Mononuclear cell (primary cell): ENCODE data around the gene ZNF407. TPM values are rescaled to one million over a fixed set of nuclear protein-coding genes. Genes with fewer than 3 reads are reported as not detected.

ENCODE experiments used
- H3K27me3 ChIP-seq: 2 replicates; pipeline ENCODE4 v1.6.0; 2011; ENCODE audit warnings: low read length, control low read depth; ENCODE audit not compliant: insufficient read depth
- H3K4me1 ChIP-seq: 2 replicates; pipeline ENCODE4 v1.5.1; 2011; ENCODE audit warnings: mild to moderate bottlenecking, low read length, control low read depth; ENCODE audit not compliant: insufficient read depth
- H3K4me3 ChIP-seq: 2 replicates; pipeline ENCODE4 v1.5.1; 2011; ENCODE audit warnings: mild to moderate bottlenecking, low read length, moderate library complexity
- H3K9me3 ChIP-seq: 2 replicates; pipeline ENCODE4 v1.5.1; 2011; ENCODE audit warnings: low read depth, mild to moderate bottlenecking, control low read depth, low read length
- total RNA-seq: library from RNA; depleted of rRNA; stranded (reverse); fragments of >200 nt; gene quantifications from one replicate; pipeline ENCODE4 v1.2.3, GENCODE V29; 2012

The ZNF407 gene
- total RNA-seq, 1 donor, result 32.0 TPM

DNA sequence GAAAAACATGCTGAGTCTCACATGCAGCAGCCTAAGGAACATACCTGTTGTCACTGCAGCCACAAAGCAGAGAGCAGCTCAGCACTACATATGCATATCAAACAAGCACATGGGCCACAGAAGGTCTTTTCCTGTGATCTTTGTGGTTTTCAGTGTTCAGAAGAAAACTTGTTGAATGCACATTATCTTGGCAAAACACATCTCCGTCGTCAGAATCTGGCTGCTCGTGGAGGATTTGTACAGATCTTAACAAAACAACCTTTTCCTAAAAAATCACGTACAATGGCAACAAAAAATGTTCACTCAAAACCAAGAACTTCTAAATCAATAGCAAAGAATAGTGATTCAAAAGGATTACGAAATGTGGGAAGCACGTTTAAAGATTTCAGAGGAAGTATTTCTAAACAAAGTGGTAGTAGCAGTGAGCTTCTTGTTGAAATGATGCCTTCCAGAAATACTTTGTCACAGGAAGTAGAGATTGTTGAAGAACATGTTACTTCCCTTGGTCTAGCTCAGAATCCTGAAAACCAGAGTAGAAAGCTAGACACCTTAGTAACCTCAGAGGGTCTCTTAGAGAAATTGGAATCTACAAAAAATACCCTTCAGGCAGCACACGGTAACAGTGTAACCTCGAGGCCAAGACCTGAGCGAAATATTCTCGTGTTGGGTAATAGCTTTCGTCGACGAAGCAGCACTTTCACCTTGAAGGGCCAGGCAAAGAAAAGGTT, 34.1 kb downstream of the ZNF407 start:
- Histone ChIP-seq H3K4me3 (no peak overlapping the region), H3K9me3 (no peaks in the 10 kb centered on the region)

DNA sequence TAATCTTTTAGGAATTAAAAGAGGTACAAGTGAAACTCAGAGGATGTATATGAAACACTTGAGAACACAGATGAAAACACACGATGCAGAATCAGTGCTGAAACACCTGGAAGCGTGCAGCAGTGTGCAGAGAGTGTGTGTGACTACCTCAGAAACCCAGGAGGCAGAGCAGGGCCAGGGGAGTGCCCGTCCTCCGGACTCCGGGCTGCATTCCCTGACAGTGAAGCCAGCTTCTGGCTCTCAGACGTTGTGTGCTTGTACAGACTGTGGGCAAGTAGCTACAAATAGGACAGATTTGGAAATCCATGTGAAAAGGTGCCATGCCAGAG, 34.6 kb downstream of the ZNF407 start:
- H3K27me3 ChIP-seq, result no peaks in the 10 kb centered on the region
- peaks cover 29% of the 10 kb centered on the region for H3K4me1 ChIP-seq
- no peak overlapping the region for H3K4me3 ChIP-seq
- no peaks in the 10 kb centered on the region for H3K9me3 ChIP-seq

More for the DNA sequence above, 34.1 kb downstream of the ZNF407 start:
- Histone ChIP-seq H3K27me3 (no peaks in the 10 kb centered on the region), H3K4me1 (peaks cover 29% of the 10 kb centered on the region)

DNA sequence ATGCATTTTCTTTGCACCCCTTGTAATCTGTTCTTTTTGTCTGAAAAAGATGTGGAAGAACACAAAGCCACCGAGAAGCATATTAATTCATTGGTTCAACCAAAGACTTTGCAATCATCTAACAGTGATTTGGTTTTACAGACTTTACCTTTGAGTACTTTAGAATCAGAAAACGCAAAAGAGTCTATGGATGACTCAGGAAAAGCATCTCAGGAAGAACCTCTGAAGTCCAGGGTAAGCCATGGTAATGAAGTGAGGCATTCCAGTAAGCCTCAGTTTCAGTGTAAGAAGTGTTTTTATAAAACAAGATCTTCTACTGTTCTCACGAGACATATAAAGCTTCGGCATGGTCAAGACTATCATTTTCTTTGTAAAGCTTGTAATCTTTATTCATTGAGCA, 35.2 kb downstream of the ZNF407 start:
- no peaks in the 10 kb centered on the region for H3K27me3 ChIP-seq
- no peak overlapping the region for H3K4me3 ChIP-seq
- H3K9me3 ChIP-seq, result no peaks in the 10 kb centered on the region
- peaks cover 29% of the 10 kb centered on the region for H3K4me1 ChIP-seq

DNA sequence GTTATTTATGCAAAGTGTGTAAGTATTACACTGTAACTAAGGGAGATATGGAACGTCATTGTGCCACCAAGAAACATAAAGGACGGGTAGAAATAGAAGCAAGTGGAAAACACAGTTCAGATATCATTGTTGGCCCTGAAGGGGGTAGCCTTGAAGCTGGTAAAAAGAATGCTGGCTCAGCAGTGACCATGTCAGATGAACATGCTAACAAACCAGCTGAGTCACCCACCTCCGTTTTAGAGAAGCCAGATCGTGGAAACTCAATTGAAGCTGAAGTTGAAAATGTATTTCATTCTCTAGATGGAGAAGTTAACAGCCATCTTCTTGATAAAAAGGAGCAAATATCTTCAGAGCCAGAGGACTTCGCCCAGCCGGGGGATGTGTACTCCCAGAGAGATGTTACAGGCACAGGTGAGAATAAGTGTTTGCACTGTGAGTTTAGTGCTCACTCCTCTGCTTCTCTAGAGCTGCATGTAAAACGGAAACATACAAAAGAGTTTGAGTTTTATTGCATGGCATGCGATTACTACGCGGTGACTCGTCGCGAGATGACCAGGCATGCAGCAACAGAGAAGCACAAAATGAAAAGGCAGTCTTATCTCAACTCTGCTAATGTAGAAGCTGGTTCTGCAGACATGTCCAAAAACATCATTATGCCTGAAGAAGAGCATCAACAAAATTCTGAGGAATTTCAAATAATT, 36.1 kb downstream of the ZNF407 start:
- Histone ChIP-seq H3K27me3 (no peaks in the 10 kb centered on the region), H3K4me3 (no peak overlapping the region), H3K4me1 (peaks cover 29% of the 10 kb centered on the region), H3K9me3 (no peaks in the 10 kb centered on the region)

DNA sequence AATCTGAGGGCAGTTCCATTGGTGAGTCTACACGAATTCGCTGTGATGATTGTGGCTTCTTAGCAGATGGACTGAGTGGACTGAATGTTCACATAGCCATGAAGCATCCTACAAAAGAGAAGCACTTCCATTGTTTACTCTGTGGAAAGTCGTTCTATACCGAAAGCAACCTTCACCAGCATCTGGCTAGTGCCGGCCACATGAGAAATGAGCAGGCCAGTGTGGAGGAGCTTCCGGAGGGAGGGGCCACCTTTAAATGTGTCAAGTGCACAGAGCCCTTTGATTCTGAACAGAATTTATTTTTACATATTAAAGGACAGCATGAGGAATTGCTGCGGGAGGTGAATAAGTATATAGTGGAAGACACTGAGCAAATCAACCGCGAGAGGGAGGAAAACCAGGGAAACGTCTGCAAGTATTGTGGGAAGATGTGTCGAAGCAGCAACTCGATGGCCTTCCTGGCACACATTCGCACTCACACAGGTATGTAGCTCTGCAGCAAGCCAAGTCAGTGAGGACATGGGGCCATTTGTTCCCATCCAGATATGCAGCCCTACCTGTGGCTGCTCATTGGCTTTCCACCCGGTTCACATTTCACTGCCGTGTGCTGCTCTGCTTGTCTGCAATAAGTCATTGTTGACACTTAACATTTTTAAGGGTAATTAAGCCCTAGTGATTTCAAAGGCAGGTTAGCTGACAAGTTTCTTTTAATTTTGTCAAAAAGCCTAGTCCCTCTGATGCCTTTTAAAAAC, 37.7 kb downstream of the ZNF407 start:
- Histone ChIP-seq H3K9me3 (no peaks in the 10 kb centered on the region), H3K27me3 (no peaks in the 10 kb centered on the region)

DNA sequence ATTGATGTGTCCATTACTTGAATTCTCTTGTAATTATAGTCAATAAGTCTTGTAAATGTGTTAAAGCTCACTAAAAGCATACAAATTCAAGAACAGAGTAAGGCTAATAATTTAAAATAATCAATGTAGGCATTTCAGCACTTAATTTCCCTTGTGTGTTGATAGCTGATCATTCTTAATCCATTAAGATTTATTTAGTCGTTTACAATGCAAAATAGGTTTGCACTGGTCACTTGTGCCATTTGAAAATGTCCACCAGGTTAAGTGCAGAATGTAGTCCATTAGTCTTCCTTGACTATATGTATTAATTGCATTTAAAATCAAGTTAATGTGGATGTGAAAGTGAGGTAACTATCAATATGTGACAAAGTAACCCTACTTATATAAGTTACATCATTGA, 39.4 kb downstream of the ZNF407 start:
- Histone ChIP-seq H3K9me3 (no peaks in the 10 kb centered on the region), H3K4me3 (no peak overlapping the region), H3K27me3 (no peaks in the 10 kb centered on the region), H3K4me1 (peaks cover 15% of the 10 kb centered on the region)

More for the DNA sequence above, 37.7 kb downstream of the ZNF407 start:
- H3K4me1 ChIP-seq, result peaks cover 29% of the 10 kb centered on the region
- H3K4me3 ChIP-seq, result no peak overlapping the region

DNA sequence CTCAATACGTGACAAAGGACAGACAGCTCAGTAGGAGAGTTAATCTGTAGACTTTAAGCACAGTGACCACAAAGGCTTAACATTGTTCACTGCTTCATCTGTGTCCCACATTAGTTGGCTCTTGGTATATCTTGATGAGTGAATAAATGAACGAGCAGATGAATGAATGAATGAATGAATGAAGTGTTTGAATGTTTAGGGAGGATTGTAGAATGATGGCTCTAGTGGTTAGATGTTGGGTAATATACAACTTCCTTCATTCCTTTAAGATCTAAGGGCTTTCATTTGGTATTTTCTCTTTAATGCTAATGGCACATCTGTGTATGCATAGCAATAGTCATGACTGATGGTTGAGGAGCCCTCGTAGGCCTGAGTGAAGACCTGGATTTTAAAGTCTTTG, 40.5 kb downstream of the ZNF407 start:
- H3K4me1 ChIP-seq, result peaks cover 9% of the 10 kb centered on the region
- no peaks in the 10 kb centered on the region for H3K27me3 ChIP-seq
- H3K9me3 ChIP-seq, result no peaks in the 10 kb centered on the region
- no peak overlapping the region for H3K4me3 ChIP-seq

DNA sequence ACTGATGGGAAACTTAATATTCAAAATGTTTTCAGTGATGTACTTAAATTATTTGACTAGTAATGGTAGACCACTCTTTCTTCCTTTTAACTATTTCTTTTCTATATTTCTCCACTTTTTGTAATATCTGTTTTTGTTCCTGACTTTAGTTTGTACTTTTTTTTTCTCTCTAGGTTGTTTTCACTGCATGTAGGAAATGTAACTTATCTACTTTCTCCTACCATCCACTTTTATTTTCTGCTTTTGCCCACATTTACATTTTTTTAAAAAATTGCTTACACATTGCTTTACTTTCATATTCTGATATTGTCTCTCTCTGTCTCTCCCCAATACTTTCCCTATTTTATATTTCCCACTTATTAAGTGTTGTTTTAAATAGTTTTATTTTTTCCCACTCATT, 47.0 kb downstream of the ZNF407 start:
- Histone ChIP-seq H3K4me1 (no peaks in the 10 kb centered on the region), H3K9me3 (no peaks in the 10 kb centered on the region), H3K27me3 (no peaks in the 10 kb centered on the region), H3K4me3 (no peak overlapping the region)

DNA sequence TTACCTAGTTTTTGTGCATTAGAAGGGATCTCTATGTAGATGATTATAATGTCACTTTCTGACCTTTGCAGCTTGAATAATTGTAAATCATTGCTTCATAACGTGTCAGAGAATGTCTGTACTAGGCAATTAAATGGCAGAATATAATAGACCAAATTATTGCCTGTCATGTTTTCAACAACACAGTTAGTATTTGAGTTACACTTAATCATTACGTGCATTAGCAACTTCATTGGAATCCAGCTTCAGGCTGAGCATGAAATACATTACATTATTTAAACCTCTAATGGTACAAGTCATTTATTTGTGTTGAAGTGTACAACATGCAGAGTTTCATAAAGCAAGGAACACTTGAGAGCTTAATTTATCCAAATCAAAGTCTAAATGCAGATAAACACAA, 48.0 kb downstream of the ZNF407 start:
- Histone ChIP-seq H3K9me3 (no peaks in the 10 kb centered on the region), H3K4me1 (no peaks in the 10 kb centered on the region), H3K4me3 (no peak overlapping the region), H3K27me3 (no peaks in the 10 kb centered on the region)

DNA sequence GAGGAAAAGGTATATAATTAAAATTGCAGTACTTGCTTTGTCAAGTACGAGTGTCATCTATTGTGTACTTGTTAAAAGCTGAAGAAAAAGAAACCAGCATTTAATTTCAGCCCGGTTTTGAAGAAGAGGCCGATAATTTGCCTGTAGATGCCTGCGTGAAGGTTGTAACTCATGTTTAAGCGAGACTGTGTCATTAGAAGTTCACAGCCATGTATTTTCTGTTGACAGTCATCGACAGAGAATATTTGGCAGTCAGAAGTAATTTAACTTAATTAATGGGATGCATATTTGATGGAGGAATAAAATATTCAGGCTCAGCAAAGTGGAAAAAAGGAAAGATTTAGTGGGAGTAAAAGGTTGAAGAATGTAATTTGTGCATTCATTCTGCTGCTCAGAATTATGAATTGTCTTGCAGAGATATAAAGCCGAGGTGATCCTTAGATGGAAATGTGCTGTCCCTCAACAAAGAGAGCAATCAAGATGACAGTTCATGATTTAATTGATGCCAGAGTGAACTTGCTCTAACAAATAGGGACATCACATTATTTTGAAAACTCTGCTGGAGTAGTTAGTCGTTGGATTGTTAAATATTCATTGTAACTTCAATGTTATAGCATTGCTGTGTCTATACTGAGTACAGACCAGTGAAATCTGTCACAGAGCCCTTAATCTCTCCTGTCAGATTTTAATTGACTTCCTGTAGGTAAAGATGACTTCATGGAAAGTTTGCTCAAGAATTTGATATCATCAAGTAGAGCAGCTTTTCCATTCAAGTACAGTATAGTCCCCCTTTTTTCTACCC, 53.9 kb downstream of the ZNF407 start:
- no peak overlapping the region for H3K4me3 ChIP-seq
- H3K27me3 ChIP-seq, result no peaks in the 10 kb centered on the region
- no peaks in the 10 kb centered on the region for H3K9me3 ChIP-seq
- no peaks in the 10 kb centered on the region for H3K4me1 ChIP-seq

DNA sequence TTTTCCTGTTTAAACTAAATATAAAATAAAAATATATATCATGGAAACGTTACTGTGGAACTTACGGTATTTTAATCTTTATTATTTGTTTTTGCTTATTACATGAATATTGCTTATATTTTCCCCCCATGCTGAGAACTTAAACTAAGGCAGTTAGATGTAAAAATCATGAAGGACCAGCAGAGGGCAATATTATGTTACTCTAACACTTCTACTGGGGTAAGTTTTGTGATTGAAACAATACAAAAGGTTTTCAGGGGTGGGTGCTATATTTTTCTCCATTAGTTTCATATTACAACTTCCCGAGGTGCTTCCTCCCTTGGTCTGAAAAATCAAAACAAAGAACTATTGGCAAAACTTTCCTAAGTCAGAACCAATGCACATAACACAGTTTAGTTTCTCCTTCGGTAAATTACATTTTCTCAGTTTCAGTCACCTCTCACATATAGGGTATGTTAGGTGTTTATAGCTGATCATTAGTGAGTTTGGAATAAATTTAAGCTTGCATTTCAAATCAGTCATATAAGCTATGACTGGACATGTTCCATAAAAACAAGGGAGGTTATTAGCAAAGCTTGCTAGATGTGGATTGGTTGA, 54.8 kb downstream of the ZNF407 start:
- H3K9me3 ChIP-seq, result no peaks in the 10 kb centered on the region
- no peaks in the 10 kb centered on the region for H3K27me3 ChIP-seq
- H3K4me1 ChIP-seq, result no peaks in the 10 kb centered on the region
- H3K4me3 ChIP-seq, result no peak overlapping the region

DNA sequence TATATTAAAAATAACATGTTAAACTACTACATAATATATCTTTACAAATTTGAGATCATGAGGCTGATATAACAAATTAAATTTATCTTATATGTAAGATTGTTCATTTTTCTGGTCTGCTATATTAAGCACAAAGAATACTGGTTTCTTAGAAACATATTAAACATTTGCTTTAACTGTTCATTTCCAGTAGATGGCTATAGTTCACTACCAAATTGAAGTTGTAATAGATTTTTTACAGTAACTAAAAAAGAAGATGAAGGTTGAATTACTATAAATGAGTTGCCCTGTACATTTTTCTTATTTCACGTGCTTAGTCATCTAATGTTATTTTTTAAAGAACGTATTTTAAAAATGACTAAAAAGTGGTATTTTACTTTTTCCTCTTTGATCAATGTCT, 57.0 kb downstream of the ZNF407 start:
- no peaks in the 10 kb centered on the region for H3K9me3 ChIP-seq
- H3K4me1 ChIP-seq, result no peaks in the 10 kb centered on the region
- no peaks in the 10 kb centered on the region for H3K27me3 ChIP-seq
- no peak overlapping the region for H3K4me3 ChIP-seq

DNA sequence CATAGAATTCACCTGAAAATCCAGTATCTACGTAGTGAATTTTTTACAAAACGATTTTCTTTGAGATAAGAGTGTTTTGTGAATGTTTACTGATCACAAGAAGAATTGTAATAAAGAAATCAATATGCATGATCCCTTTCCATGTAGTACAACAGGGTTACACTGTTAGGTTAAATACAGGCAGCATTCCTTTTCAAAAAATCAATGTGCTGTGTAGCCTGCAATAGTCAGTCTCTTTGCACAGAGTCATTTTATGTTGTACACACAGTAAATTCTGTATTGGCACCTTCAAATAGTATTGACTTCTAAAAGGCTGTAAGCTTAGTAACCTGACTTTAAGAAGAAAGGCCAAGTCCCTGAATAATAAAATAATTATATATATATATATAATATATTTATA, 63.3 kb downstream of the ZNF407 start:
- Histone ChIP-seq H3K27me3 (no peaks in the 10 kb centered on the region), H3K4me3 (no peak overlapping the region), H3K9me3 (no peaks in the 10 kb centered on the region), H3K4me1 (no peaks in the 10 kb centered on the region)

DNA sequence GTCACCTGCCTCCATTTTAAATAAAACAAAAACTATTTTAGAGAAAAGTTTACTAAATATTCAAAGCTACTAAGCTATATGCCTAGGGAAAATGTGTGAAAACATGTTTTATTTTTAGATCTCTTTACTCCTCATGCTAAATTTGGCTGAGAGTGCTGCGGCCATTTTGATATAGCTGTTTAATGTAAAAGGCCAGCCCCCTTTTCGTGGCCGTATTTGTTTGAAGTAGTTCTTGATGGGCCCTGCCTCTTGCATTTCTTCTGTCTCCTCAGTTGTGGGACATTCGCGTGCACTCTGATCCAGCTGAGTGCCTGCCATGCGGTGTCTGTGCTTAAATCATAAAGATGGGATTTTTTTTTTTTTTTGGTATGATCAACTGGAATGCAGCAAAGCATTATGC, 64.0 kb downstream of the ZNF407 start:
- no peaks in the 10 kb centered on the region for H3K27me3 ChIP-seq
- H3K9me3 ChIP-seq, result no peaks in the 10 kb centered on the region
- no peak overlapping the region for H3K4me3 ChIP-seq
- no peaks in the 10 kb centered on the region for H3K4me1 ChIP-seq
